ENCODE measurements around the gene FOXP1. TPM values are rescaled to one million over a fixed set of nuclear protein-coding genes. Genes with fewer than 3 reads are reported as not detected.

Gene FOXP1
- total RNA-seq, 1 experiment from 2014 or later: 24.8 TPM

GRCh38 chr3:71503525-71504249 is 79.8 kb downstream of the FOXP1 start:
- H3K36me3 ChIP-seq: no peaks in the 10 kb centered on the region
- no peaks in the 10 kb centered on the region for H3K27me3 ChIP-seq
- H3K9me3 ChIP-seq (replicated peaks): no peaks in the 10 kb centered on the region
- H3K4me3 ChIP-seq: no peak overlapping the region
- no peak overlapping the region for H3K27ac ChIP-seq
- DNase-seq: no peak
- no peaks in the 10 kb centered on the region for H3K4me1 ChIP-seq

GRCh38 chr3:71502066-71502625 is 81.4 kb downstream of the FOXP1 start:
- DNase-seq: no peak
- Histone ChIP-seq H3K4me3 (no peak overlapping the region), H3K36me3 (no peaks in the 10 kb centered on the region), H3K27me3 (no peaks in the 10 kb centered on the region), H3K27ac (no peak overlapping the region), H3K4me1 (no peaks in the 10 kb centered on the region), H3K9me3 (replicated peaks) (no peaks in the 10 kb centered on the region)

GRCh38 chr3:71500696-71501095 is 82.8 kb downstream of the FOXP1 start:
- DNase-seq: no peak
- no peaks in the 10 kb centered on the region for H3K4me1 ChIP-seq

GRCh38 chr3:71499227-71499876 is 84.2 kb downstream of the FOXP1 start:
- H3K9me3 ChIP-seq (replicated peaks): no peaks in the 10 kb centered on the region
- no peaks in the 10 kb centered on the region for H3K27me3 ChIP-seq
- DNase-seq: no peak
- no peak overlapping the region for H3K4me3 ChIP-seq
- no peaks in the 10 kb centered on the region for H3K4me1 ChIP-seq
- H3K36me3 ChIP-seq: no peaks in the 10 kb centered on the region
- H3K27ac ChIP-seq: no peak overlapping the region

More at GRCh38 chr3:71500696-71501095, 82.8 kb downstream of the FOXP1 start:
- Histone ChIP-seq H3K27me3 (no peaks in the 10 kb centered on the region), H3K4me3 (no peak overlapping the region), H3K9me3 (replicated peaks) (no peaks in the 10 kb centered on the region), H3K27ac (no peak overlapping the region), H3K36me3 (no peaks in the 10 kb centered on the region)

- Histone ChIP-seq H3K36me3 (no peaks in the 10 kb centered on the region), H3K27me3 (no peaks in the 10 kb centered on the region), H3K4me1 (no peaks in the 10 kb centered on the region), H3K9me3 (replicated peaks) (no peaks in the 10 kb centered on the region), H3K4me3 (no peak overlapping the region), H3K27ac (no peak overlapping the region)
- no peak for DNase-seq
Measured at GRCh38 chr3:71498543-71498942, 85.0 kb downstream of the FOXP1 start.

- DNase-seq: no peak
- no peak overlapping the region for H3K4me3 ChIP-seq
- H3K27me3 ChIP-seq: no peaks in the 10 kb centered on the region
- H3K27ac ChIP-seq: no peak overlapping the region
- H3K36me3 ChIP-seq: no peaks in the 10 kb centered on the region
- no peaks in the 10 kb centered on the region for H3K4me1 ChIP-seq
- H3K9me3 ChIP-seq (replicated peaks): no peaks in the 10 kb centered on the region
Measured at GRCh38 chr3:71497971-71498444, 85.5 kb downstream of the FOXP1 start.

GRCh38 chr3:71497367-71497897 is 86.1 kb downstream of the FOXP1 start:
- H3K36me3 ChIP-seq: no peaks in the 10 kb centered on the region
- no peaks in the 10 kb centered on the region for H3K27me3 ChIP-seq
- no peak for DNase-seq
- H3K27ac ChIP-seq: no peak overlapping the region
- no peak overlapping the region for H3K4me3 ChIP-seq
- H3K9me3 ChIP-seq (replicated peaks): no peaks in the 10 kb centered on the region
- no peaks in the 10 kb centered on the region for H3K4me1 ChIP-seq

- no peaks in the 10 kb centered on the region for H3K4me1 ChIP-seq
- H3K4me3 ChIP-seq: no peak overlapping the region
- H3K27ac ChIP-seq: no peak overlapping the region
- H3K9me3 ChIP-seq (replicated peaks): no peaks in the 10 kb centered on the region
- H3K27me3 ChIP-seq: no peaks in the 10 kb centered on the region
- no peak for DNase-seq
- no peaks in the 10 kb centered on the region for H3K36me3 ChIP-seq
Measured at GRCh38 chr3:71495708-71496472, 87.6 kb downstream of the FOXP1 start.

- Histone ChIP-seq H3K36me3 (no peaks in the 10 kb centered on the region), H3K27ac (no peak overlapping the region), H3K27me3 (no peaks in the 10 kb centered on the region), H3K9me3 (replicated peaks) (no peaks in the 10 kb centered on the region), H3K4me1 (no peaks in the 10 kb centered on the region), H3K4me3 (no peak overlapping the region)
- no peak for DNase-seq
Measured at GRCh38 chr3:71494212-71494611, 89.3 kb downstream of the FOXP1 start.

GRCh38 chr3:71492974-71493771 is 90.4 kb downstream of the FOXP1 start:
- Histone ChIP-seq H3K36me3 (no peaks in the 10 kb centered on the region), H3K9me3 (replicated peaks) (no peaks in the 10 kb centered on the region), H3K4me3 (no peak overlapping the region), H3K27ac (no peak overlapping the region), H3K4me1 (no peaks in the 10 kb centered on the region), H3K27me3 (no peaks in the 10 kb centered on the region)
- DNase-seq: no peak

GRCh38 chr3:71492566-71492965 is 91.0 kb downstream of the FOXP1 start:
- no peaks in the 10 kb centered on the region for H3K4me1 ChIP-seq
- H3K36me3 ChIP-seq: no peaks in the 10 kb centered on the region
- H3K4me3 ChIP-seq: no peak overlapping the region
- no peak overlapping the region for H3K27ac ChIP-seq
- H3K9me3 ChIP-seq (replicated peaks): no peaks in the 10 kb centered on the region
- H3K27me3 ChIP-seq: no peaks in the 10 kb centered on the region
- DNase-seq: no peak

- no peak for DNase-seq
- H3K27me3 ChIP-seq: no peaks in the 10 kb centered on the region
- no peaks in the 10 kb centered on the region for H3K4me1 ChIP-seq
- H3K9me3 ChIP-seq (replicated peaks): no peaks in the 10 kb centered on the region
- no peaks in the 10 kb centered on the region for H3K36me3 ChIP-seq
- H3K4me3 ChIP-seq: no peak overlapping the region
- no peak overlapping the region for H3K27ac ChIP-seq
Measured at GRCh38 chr3:71491154-71491752, 92.3 kb downstream of the FOXP1 start.

GRCh38 chr3:71490692-71491091 is 92.8 kb downstream of the FOXP1 start:
- no peaks in the 10 kb centered on the region for H3K4me1 ChIP-seq
- H3K27me3 ChIP-seq: no peaks in the 10 kb centered on the region
- H3K4me3 ChIP-seq: no peak overlapping the region
- no peak for DNase-seq
- no peaks in the 10 kb centered on the region for H3K9me3 ChIP-seq (replicated peaks)
- H3K27ac ChIP-seq: no peak overlapping the region
- H3K36me3 ChIP-seq: no peaks in the 10 kb centered on the region

- Histone ChIP-seq H3K4me1 (no peaks in the 10 kb centered on the region), H3K4me3 (no peak overlapping the region), H3K9me3 (replicated peaks) (no peaks in the 10 kb centered on the region), H3K27me3 (no peaks in the 10 kb centered on the region), H3K36me3 (no peaks in the 10 kb centered on the region), H3K27ac (no peak overlapping the region)
- no peak for DNase-seq
Measured at GRCh38 chr3:71489315-71489761, 94.2 kb downstream of the FOXP1 start.
